Activated CD8-positive, alpha-beta memory T cell treated with anti-CD3 and anti-CD28 coated beads for 48 hours (primary cell): ENCODE measurements around the gene ACTL6B.

Experiments used
- DNase-seq, 3 experiments: peaks; one replicate each; pipeline ENCODE4 v3.0.0-alpha.2; 2020; ENCODE audit warnings: low read depth in 2 of 3, low spot score in 2 of 3

The ACTL6B gene

DNA sequence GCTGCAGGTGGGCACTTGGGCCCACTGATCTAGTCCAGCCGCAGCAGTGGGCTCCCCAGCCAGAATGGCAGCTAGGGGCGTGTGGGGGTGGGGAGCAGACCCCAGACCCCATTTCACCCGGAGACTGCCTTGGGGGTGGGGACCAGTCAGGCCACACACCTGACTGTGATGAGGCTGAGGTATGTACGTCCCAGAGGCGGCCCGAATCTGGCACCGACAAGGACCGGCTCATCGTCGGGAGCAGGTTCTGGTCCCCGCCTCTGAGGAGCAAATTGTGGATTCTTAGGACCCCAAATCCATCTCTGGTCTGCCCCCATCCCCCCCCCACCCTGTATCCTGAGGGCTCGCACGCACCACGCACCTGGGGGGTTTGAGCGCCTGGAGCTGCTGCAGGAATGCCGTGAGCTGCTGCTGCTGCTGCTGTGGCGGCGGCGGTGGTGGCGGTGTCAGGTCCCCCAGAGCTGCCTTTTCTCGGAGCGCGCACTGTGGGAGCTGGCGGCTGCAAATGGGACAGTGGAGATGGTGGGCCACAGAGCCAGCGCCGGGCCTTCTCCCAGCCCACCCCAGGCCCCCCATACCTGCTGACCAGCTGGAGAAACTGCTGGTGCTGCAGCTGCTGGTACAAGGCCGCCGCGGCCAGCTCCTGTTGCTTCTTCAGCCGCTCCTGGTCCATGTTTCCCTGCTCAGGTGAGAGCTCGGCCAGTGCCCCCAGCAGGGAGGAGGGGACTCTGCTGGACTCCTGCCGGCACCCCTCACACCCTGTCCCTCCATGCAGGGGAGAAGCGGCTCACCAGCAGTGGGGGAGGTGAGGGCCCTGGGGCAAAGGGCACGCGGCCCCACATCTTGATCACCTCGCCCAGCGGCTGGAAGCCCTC lies 27.6 kb upstream of the ACTL6B start:
- DNase-seq = no peak

DNA sequence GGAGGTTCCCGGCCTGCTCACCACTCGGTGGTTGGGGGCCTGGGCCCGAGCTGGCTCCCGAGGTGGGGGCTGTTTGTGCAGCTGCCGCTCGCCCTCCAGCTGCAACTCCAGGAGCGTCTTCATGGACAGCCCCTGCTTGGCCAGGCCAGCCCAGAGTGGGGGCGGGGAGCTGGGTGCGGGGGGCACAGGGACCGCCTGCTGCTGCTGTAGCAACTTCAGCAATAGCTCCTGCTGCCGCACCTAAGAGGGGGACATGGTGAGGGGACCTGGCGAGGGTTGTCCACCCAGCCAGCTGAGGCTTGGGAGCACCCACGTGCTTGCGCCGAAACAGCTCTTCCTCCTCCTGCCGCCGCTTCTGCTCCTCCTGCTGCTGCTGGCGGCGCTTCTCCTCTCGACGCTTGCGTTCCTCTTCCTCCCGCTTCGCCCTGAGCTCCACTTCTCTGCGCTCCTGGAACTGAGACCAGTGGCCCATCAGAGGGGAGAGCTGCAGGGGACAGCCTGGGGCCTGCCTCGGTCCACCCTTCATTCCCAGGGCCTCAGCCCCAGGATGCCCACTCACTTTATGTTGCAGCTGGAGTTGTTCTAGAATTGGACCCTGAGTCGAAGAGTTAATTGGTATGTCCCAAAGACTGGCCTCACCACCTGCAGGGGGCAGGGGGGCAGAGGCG lies 26.9 kb upstream of the ACTL6B start:
- DNase-seq = no peak

DNA sequence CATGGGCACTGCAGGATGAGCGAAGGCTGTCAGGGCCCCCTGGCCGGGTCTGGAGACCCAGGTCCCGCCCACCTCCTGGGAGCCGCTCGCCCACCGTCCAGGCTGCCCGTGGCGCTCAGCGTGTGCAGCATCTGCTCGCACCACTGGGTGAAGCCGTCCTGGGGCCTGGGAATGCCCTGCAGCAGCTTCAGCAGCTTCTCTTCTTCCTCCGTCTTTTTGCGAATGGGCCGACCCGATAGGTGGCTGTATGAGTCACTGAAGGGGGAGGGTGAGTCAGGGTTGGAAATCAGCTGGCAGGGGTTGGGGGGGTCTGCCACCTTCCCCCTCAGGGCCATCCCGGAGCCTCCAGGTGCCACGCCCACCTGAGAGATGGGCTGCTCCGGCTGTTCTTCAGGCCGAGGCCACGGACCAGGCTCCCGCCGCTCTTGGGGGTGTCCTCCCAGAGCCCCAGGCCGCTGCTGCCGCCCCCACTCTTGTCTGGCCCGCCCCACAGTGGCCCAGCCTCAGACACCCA lies 26.0 kb upstream of the ACTL6B start:
- DNase-seq = no peak

DNA sequence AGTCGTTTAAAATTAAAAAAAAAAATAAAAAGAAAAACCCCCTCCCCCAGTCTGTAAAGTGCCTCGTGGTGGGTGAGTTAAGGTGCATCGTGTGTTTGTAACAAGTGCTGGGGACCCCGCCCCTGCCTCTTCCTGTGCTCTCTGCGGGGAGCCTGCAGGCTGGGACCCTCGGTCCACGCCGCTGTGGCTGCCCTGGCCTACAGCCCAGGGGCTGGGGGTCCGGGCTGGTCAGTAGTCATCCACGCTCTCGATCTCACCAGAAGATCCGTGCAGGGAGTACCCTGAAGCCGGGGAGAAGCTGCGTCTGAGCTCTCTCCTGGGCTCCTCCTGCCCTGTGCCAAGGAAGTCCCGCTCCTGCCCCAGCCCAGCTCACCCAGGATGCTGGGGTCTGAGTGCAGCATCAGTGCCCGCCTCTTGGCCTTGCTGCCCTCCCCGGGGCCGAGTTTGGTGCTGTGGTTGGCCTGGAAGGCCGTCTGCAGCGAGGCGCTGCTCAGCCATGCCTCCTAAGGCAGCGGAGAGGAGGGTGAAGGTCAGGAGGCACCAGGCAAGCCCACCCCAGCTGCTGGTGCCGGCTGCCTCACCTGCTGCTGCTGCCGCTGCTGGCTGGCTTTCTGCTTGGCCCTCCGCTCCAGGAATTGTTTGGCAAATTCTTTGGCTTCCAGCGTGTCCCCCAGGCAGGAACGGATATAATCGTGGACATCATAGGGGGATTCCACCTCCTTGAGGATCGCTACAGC lies 25.4 kb upstream of the ACTL6B start:
- no peak for DNase-seq

DNA sequence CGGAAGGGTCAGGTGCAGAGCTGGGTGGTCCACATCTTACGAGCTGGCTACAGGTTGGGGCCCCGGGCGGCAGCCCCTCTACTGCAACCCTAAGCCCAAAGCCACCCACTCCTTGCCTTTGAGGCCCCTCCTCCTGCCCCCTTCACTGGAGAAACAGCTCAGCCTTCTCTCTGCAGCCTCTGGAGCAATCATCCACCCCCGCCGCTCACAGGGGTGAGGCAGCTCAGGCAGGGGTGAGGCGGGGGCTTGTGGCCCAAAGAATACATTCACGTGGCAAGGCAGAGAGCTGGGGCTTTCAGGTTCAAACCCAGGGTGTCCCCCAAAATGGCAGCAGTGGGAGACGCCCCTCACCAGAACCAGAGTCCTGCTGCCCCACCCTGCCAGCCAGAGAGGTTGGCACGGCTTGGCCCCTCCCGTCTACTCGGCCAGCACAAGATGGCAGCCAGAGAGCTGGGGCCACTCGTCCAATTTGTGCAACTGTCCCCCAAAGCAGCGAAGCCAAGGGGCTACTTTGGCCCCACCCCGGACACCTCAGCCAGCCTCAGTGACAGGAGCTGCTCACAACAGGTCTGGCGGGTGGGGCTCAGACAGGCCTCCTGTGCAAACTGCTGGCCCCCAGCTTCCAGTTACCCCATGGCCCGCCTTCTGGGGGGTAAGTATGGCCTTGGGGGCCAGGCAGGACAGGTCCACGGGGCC lies 24.5 kb upstream of the ACTL6B start:
- no peak for DNase-seq

DNA sequence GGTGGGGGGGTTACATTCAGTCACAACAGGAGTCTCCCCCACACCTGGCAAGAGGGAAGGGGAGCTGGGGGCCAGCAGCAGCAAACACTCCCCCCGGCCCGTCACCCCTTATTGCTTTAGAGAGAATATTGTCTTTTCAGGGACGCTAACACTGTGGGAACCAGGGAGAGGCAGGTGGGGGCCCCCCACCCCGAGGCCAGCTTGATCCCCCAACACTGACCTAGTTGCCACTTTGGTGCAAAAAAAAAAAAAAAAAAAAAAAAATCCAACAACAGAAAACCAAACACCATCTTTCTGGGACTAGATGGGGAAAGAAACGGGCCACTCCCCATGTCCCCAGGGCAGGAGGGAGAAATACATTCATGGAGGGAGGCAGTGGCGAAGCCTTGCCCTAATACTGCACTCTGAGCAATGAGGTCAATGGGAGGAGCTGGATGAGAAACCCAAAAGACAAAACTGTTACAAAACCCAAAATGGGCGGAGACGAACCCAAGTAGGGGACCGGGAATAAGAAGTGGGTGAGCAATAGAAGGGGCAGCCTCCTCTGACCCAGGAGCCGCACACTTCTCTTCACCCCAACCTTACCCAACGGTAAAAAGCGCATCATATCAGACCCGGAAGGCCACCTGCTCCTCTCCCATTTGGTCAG lies 23.8 kb upstream of the ACTL6B start:
- DNase-seq = no peak

DNA sequence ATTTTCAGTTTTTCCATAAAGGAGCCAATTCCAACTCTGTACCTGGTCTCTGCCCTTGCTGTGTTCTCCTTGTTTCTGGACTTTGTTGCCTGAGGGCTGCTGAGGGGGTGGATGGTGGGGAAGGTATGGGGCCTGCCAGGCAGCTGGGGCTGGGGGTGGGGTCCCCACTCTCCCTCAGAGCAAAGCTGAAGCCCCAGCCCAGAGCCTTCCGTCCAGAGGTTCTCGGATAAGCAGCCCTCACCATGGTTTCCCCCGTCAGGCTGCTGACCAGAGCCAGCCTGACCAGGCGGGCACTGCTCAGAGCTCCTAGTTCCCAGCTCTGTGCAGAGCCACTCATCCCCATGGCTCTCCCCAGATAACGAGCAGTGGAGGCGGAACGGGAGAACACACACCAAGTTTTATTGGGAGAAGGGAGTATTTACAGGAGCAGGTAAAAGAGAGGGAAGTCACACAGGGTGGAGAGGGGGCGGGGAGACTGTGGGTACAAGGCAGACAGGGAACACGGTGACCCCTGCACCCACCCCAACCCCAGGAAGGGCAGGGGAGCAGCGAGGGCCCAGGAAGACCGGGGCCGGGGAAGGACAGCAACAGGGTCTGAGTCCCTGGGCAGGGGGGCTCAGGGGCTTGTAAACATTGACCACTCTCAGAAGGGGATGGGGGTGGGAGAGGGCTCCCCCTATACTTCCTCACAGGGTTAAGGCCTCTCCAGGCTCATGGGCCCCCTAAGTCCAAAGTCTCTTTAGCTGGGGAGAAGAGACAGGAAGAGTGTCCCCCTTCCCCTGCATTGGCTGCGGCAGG lies 23.1 kb upstream of the ACTL6B start:
- DNase-seq = no peak

DNA sequence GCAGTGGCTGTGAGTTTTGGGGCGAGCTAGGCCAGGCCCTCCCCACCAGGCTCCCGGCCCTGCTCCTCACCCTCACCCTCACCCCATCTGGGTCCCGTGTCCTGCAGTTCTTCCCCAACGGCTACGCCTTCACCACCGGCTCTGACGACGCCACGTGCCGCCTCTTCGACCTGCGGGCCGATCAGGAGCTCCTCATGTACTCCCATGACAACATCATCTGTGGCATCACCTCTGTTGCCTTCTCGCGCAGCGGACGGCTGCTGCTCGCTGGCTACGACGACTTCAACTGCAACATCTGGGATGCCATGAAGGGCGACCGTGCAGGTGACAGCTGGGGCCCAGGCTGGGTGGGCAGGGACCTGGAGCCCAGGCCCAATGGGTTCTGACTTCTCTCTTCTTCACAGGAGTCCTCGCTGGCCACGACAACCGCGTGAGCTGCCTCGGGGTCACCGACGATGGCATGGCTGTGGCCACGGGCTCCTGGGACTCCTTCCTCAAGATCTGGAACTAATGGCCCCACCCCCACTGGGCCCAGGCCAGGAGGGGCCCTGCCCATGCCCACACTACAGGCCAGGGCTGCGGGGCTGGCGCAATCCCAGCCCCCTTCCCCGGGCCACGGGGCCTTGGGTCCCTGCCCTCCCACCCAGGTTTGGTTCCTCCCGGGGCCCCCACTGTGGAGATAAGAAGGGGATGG lies 22.2 kb upstream of the ACTL6B start:
- no peak for DNase-seq

DNA sequence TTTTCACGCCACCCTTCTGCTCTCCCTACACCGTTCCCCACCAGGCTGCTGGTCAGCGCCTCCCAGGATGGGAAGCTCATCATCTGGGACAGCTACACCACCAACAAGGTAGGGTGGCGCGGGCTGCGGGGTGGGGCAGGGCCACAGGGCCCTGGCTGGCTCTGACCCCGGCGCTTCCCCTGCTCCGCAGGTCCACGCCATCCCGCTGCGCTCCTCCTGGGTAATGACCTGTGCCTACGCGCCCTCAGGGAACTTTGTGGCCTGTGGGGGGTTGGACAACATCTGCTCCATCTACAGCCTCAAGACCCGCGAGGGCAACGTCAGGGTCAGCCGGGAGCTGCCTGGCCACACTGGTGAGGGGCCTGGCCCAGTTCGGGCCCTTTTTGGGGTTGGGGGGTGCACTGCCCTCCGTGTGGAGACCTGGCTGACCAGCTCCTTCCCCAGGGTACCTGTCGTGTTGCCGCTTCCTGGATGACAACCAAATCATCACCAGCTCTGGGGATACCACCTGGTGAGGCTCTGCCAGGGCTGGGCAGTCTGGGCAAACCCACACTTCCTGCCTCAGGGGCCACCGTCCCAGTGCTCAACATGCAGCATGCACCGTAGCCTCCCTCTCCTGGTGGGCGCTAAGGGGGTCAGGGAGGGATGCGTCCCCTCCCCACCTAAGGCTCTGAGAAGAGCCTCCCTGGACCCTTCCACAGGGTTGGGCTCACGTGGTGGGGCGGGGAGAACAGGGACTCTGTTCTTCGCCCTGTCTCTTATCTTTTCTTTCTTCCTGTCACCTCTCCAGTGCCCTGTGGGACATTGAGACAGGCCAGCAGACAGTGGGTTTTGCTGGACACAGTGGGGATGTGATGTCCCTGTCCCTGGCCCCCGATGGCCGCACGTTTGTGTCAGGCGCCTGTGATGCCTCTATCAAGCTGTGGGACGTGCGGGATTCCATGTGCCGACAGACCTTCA lies 21.3 kb upstream of the ACTL6B start:
- DNase-seq = no peak

DNA sequence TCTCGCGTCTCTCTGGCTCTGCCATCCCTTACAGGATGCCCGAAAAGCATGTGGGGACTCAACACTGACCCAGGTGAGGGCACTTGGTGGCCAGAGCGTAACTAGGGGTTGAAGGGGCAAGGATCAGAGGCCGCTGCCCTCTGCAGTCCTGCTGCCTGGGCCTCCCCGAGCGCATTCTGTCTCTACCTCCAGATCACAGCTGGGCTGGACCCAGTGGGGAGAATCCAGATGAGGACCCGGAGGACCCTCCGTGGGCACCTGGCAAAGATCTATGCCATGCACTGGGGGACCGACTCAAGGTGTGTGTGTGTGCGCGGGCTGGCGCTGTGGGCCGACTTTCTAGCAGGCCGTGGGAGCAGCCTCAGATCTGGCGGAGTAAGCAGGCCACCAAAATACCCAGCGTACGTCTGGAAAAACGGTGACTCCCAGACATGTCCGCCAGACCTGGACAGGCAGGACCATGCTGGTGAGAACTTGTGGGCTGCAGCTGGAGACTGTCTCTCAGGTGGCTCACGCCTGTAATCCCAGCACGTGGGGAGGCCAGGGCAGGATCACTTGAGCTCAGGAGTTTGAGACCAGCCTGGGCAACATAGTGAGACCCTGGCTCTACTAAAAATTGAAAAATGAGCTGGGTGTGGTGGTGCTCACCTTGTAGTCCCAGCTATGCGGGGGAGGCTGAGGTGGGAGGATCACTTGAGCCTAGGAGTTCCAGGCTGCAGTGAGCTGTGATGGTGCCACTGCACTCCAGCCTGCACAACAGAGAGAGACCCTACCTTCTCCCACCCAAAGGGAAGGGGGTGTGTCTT lies 20.5 kb upstream of the ACTL6B start:
- DNase-seq = no peak

DNA sequence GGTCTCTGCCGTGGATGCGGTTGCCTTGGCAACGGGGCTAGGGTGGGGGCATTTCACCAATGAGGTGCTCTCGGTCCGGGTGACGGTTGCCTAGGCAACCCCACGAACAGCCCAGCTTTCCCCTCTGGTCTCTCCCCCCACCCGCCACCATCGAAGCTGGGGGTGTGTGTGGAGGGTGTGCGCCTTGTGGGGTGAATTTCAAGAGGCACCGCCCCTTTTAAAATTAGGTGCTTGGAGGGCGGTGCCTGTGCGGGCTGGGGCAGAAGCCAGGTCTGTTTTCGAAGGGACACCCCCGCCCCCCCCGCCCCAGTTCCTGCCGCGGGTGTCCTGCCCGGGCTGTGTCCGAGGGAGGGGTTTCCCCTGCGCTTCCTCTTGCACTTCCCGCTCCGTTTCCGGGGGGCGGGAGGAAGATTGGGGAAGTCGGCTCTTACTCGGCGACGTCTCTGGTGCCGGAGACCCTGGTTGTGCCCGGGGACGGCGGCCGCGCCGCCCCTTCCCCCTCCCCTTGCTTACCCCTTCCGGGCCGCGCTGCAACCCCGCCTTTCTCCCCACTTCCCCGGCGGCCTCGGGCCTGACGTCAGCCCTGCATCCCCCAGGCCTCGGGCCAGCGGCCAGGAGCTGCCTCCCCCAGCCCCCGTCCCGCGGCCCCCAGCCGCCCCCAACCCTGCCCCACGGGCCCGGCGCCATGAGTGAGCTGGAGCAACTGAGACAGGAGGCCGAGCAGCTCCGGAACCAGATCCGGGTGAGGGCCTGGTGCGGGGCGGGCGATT lies 19.5 kb upstream of the ACTL6B start:
- DNase-seq = peak in 1 of 3 experiments; percentile 75

DNA sequence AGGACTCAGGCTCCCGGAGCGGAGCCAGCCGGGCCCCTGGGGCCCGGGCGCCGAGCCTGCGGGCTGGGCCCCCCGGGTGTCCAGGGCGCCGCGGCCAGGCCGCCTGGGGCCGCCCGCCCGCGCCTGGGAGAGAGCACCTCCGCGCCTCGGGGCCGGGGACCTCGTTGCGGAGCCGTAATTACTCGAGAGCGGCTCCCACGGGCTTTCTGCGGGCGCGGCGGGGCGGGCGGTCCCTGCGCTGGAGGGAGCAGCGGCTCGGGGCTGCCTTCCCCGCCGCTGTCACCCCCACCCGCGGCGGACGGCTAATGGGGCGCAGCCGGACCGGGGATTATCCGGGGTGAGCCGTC lies 18.8 kb upstream of the ACTL6B start:
- no peak for DNase-seq

DNA sequence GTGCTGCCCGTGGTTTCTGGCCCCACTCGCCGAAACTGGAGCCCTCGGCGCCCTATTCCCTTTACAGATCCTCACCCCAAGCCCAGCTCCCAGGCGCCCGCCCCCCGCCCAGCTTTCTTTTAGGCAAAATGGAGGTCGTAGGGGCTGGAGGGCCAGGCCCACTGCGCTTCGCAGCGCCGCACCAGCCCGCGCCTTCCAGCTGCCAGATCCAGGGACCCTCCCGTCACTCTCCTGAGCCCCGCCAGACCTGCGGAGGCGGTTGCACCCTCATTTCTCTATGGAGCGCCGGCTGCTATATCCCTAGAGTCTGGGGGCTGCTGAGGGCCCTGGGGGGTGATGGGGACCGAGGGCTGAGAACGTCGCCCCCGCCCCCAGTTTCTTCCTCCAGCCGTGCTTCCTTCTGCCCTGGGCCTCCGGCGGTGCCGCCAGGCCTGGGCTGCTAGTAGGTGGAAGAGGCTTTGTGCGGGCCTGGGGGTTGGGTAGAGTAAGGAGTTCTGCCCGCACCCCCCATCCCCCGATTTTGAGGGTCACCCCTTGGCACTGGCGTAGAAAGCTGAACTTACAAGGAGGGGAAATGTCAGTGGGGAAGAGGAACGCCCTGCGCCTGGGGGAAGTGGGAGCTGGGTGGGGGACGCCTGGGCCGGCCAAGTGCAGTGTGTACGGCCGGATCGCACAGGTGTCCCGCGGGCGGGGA lies 18.3 kb upstream of the ACTL6B start:
- no peak for DNase-seq

DNA sequence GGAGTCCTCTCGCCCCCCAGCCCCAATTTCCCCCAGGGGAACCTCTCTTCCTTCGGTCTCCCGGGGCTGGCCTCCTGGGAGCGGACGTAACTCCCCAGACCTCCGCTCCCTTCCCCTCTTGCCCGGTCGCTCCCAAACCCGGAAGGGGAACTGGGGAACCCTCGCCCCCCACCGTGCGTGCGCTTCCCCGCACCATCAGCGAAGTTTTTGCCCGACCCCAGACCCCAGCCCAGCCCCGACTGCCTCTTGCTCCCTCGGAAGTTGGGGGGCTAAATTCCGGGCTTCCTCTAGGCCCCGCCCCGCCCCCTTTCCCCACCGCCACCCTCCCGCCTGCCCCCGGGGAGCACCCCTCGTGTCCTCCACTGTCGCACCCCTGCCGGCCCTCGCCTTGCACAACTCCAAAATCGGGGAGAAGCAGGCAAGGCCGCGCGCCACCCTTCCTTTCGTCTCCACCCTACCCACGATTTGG lies 17.7 kb upstream of the ACTL6B start:
- DNase-seq = no peak

DNA sequence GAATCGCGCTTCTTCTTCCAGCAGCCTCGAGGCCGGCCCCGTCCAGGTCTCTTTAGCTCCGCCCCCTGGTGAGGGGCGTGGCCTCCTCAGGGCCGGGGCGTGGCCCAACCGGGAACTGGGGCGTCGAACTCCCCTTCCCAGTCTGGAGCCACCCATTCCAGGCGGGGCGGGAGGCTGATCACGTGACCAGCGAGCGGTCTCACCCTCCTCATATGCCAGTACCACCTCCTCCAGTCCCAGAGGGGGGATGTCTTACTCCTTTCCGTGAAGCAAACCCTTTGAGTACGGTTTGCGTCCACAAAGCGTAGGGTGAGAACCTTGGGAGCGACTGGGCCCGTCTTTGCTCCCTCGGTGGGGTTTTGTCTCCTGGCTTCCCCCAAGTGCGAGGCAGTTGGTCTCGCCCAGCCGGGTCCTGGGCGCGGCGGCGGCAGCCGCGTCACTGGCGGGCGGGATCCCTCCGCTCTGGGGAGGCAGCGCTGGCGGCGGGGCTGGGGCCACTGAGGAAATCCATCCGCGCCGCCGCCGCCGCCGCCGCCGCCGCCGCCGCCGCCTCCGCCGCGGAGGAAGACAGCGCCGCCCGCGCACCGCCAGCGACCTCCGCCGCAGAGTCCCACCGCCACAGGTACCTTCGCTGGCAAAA lies 17.2 kb upstream of the ACTL6B start, which contains the start of gene GNB2:
TSS of gene GNB2 (plus strand) at position 439 of the 640 bp plus-strand sequence. CDS start 2,526 bp downstream, outside the sequence.
- DNase-seq = peak; percentile 96 to 99 (median 98)
